BJ (cell line): Measurements from ENCODE around the gene TNNC1. TPM values are rescaled to one million over a fixed set of nuclear protein-coding genes. Genes with fewer than 3 reads are reported as not detected.

Source experiments
- CTCF ChIA-PET: fragments of 350-600 bp; formaldehyde crosslinking; extraction: SDS; loops from one replicate; lab custom pipeline; 2021; ENCODE audit warnings: antibody characterized with exemption, inconsistent platforms; lab: Yijun Ruan, JAX
- POLR2A ChIA-PET: fragments of 300-600 bp; sonication (Branson Sonifier 250); formaldehyde crosslinking; extraction: SDS; loops from one replicate; lab custom pipeline; 2021; ENCODE audit warnings: antibody characterized with exemption; lab: Charles Lee
- DNase-seq: peaks from one replicate; pipeline ENCODE4 v3.0.0-alpha.2; 2011; ENCODE audit warnings: low read depth
- H3K27me3 ChIP-seq: 2 replicates; pipeline ENCODE4 v1.6.0; 2011; ENCODE audit warnings: low read length; ENCODE audit not compliant: control insufficient read depth, insufficient read depth
- H3K36me3 ChIP-seq: 2 replicates; pipeline ENCODE4 v1.5.1; 2011; ENCODE audit warnings: low read length; ENCODE audit not compliant: control insufficient read depth, insufficient read depth
- H3K4me3 ChIP-seq: 2 replicates; pipeline ENCODE4 v1.5.1; 2011; ENCODE audit warnings: low read depth, mild to moderate bottlenecking, control low read depth, low read length
- CTCF ChIP-seq: IDR thresholded peaks from 2 replicates; pipeline ENCODE4 v1.5.1; 2011; ENCODE audit warnings: low read depth, mild to moderate bottlenecking, control low read depth, inconsistent platforms, low read length, moderate library complexity; ENCODE audit not compliant: insufficient read depth
- polyA minus RNA-seq: library from RNA; depleted of rRNA, polyadenylated mRNA; stranded (reverse); fragments of >200 nt; gene quantifications from 2 replicates; pipeline ENCODE4 v1.2.3, GENCODE V29; 2011; rRNA and poly(A)+ RNA removed
- polyA plus RNA-seq: library from polyadenylated mRNA; depleted of rRNA; stranded (reverse); fragments of >200 nt; gene quantifications from 2 replicates; pipeline ENCODE4 v1.2.3, GENCODE V29; 2011; rRNA removed

The TNNC1 gene
- polyA plus RNA-seq (1.7 TPM in 2 replicates), polyA minus RNA-seq (0.71 TPM in 1 of 2 replicates, not detected in the other)

GRCh38 chr3:52453496-52454249 is at the start of gene TNNC1:
TSS of gene TNNC1 (minus strand) at chr3:52454041. CDS start at chr3:52454015, 26 bp downstream.
- ChIA-PET CTCF (interaction anchor here (1.0 to 12.4 kb wide), 4 partner anchors 12 to 41 kb away, joined by 3 to 445 read pairs (median 5); no protein-coding TSS in a partner anchor), POLR2A (no interaction called here)
- H3K27me3 ChIP-seq = no peaks in the 10 kb centered on the region
- TF ChIP-seq CTCF = no peak
- DNase-seq = no peak
- H3K36me3 ChIP-seq = peaks cover 7% of the 10 kb centered on the region
- H3K4me3 ChIP-seq = no peak within 1 kb of the TSS

- no peak for DNase-seq
- TF ChIP-seq CTCF = no peak
- H3K27me3 ChIP-seq = no peaks in the 10 kb centered on the region
- POLR2A ChIA-PET = interaction anchor here (0.6 kb wide), 1 partner anchor 68 kb away, joined by 7 read pairs; no protein-coding TSS in a partner anchor
- H3K4me3 ChIP-seq = no peak overlapping the region
- no peaks in the 10 kb centered on the region for H3K36me3 ChIP-seq
- CTCF ChIA-PET = no interaction called here
Measured at GRCh38 chr3:52502808-52503350, 49.0 kb upstream of the TNNC1 start.

DNA sequence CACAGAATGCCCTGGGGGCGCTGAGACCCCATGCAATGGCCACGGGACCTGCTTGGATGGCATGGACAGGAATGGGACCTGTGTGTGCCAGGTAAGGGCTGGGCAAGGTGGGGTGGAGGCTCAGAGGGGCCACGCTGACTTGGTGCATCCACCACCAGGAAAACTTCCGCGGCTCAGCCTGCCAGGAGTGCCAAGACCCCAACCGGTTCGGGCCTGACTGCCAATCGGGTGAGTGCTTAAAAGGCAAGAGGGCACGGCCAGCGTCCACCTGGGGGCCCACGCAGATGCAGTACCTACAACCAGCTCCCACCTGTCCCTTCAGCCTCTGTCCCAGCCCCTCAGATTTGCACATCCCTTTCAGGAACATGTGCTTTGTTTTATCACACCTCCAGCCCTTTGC is 48.2 kb upstream of the TNNC1 start:
- ChIA-PET CTCF (no interaction called here), POLR2A (no interaction called here)
- H3K27me3 ChIP-seq = no peaks in the 10 kb centered on the region
- no peak for DNase-seq
- H3K36me3 ChIP-seq = no peaks in the 10 kb centered on the region
- TF ChIP-seq CTCF = no peak
- H3K4me3 ChIP-seq = no peak overlapping the region

GRCh38 chr3:52501046-52501445 is 47.2 kb upstream of the TNNC1 start:
- ChIA-PET POLR2A (no interaction called here), CTCF (interaction anchor here (0.7 kb wide), 1 partner anchor 35 kb away, joined by 3 read pairs; no protein-coding TSS in a partner anchor)
- Histone ChIP-seq H3K4me3 (no peak overlapping the region), H3K36me3 (no peaks in the 10 kb centered on the region), H3K27me3 (no peaks in the 10 kb centered on the region)
- no peak for TF ChIP-seq CTCF
- DNase-seq = no peak
